K562 (cell line): ENCODE measurements around the gene TMEM107. TPM values are rescaled to one million over a fixed set of nuclear protein-coding genes. Genes with fewer than 3 reads are reported as not detected.

Experiments
- ARHGAP35 ChIP-seq: fragments of 450-650 bp; IDR thresholded peaks from 2 replicates; pipeline ENCODE4 v1.6.1; 2018; ENCODE audit not compliant: partially characterized antibody
- BCLAF1 ChIP-seq, 2 experiments: fragments of 450-650 bp in 1 of 2; IDR thresholded peaks; 2 replicates each; pipeline ENCODE4 v1.6.1; 2011 to 2017; ENCODE audit warnings: low read depth in 2 of 2, antibody characterized with exemption in 1 of 2, borderline replicate concordance in 1 of 2, low read length in 1 of 2, mild to moderate bottlenecking in 1 of 2, mixed read lengths in 1 of 2; ENCODE audit not compliant: control insufficient read depth in 1 of 2
- EZH2 ChIP-seq: IDR thresholded peaks from 2 replicates; pipeline ENCODE4 v1.6.1; 2012; ENCODE audit warnings: low read depth, mild to moderate bottlenecking, inconsistent platforms, low read length, borderline replicate concordance
- GABPA ChIP-seq: fragments of 200-800 bp; sonication (Bioruptor generic); conservative IDR thresholded peaks from 2 replicates; pipeline ENCODE4 v1.6.1; 2016; ENCODE audit warnings: low read depth, missing genetic modification characterization, missing compliant biosample characterization
- KDM2B ChIP-seq: fragments of 250-450 bp; sonication (Bioruptor Pico); IDR thresholded peaks from 2 replicates; pipeline ENCODE4 v1.8.0; 2021; ENCODE audit warnings: mild to moderate bottlenecking, moderate library complexity
- MCM5 ChIP-seq: fragments of 450-650 bp; IDR thresholded peaks from 2 replicates; pipeline ENCODE4 v1.6.1; 2016; ENCODE audit warnings: low read depth
- RBFOX2 ChIP-seq: fragments of 200-400 bp; formaldehyde crosslinking; IDR thresholded peaks from 2 replicates; pipeline ENCODE4 v1.6.1; 2017; ENCODE audit warnings: low read depth, mild to moderate bottlenecking, low read length, moderate library complexity
- RBM15 ChIP-seq: fragments of 200-400 bp; formaldehyde crosslinking; IDR thresholded peaks from 2 replicates; pipeline ENCODE4 v1.6.1; 2018; ENCODE audit warnings: mild to moderate bottlenecking, low read length, moderate library complexity; ENCODE audit not compliant: insufficient read depth
- SIX5 ChIP-seq, 2 experiments: IDR thresholded peaks; 2 replicates each; pipeline ENCODE4 v1.6.1; 2011; ENCODE audit warnings: low read length in 2 of 2, borderline replicate concordance in 1 of 2, low read depth in 1 of 2, mild to moderate bottlenecking in 1 of 2, moderate library complexity in 1 of 2; ENCODE audit not compliant: insufficient read depth in 1 of 2
- TEAD1 ChIP-seq, 2 experiments: fragments of 450-650 bp in 1 of 2; sonication (generic) in 1 of 2; formaldehyde crosslinking; IDR thresholded peaks; 2 replicates each; pipeline versions ENCODE4 v1.4.0 to v1.8.0; 2020 to 2022; ENCODE audit warnings: mild to moderate bottlenecking in 2 of 2, missing genetic modification reagents in 1 of 2
- TRIM28 ChIP-seq: fragments of 450-650 bp; IDR thresholded peaks from 2 replicates; pipeline ENCODE4 v1.6.1; 2017
- TSC22D4 ChIP-seq: fragments of 450-650 bp; IDR thresholded peaks from 2 replicates; pipeline ENCODE4 v1.6.1; 2016; ENCODE audit warnings: missing genetic modification characterization, missing biosample characterization, control low read depth
- ZBTB8A ChIP-seq: fragments of 450-650 bp; IDR thresholded peaks from 2 replicates; pipeline ENCODE4 v1.6.1; 2018; ENCODE audit warnings: mild to moderate bottlenecking, moderate library complexity; ENCODE audit not compliant: partially characterized antibody
- ZNF184 ChIP-seq: sonication (generic); formaldehyde crosslinking; IDR thresholded peaks from 2 replicates; pipeline ENCODE4 v1.5.0; 2020; ENCODE audit warnings: missing genetic modification reagents
- ZNF584 ChIP-seq: fragments of 200-800 bp; sonication (Bioruptor generic); IDR thresholded peaks from 2 replicates; pipeline ENCODE4 v1.6.1; 2016; ENCODE audit warnings: low read depth, mild to moderate bottlenecking, missing genetic modification characterization, missing compliant biosample characterization
- polyA plus RNA-seq, 8 experiments: library from polyadenylated mRNA; depleted of rRNA in 4 of 8; stranded (reverse) in 5 of 8; unstranded in 3 of 8; fragments of >200 nt; fragmentation: Nextera tagmentation in 2 of 8; fragmentation: Illumina TruSeq in 1 of 8; extraction: Ambion mirVana in 2 of 8; extraction: Trizol in 1 of 8; gene quantifications; 2 replicates each; pipeline versions ENCODE4 v1.2.1 to v1.2.3, GENCODE V29; 2011 to 2014; ENCODE audit warnings: inconsistent platforms in 1 of 8, missing spikeins in 1 of 8
- total RNA-seq, 7 experiments: library from RNA; depleted of rRNA in 6 of 7; stranded (reverse); fragments of >200 nt in 6 of 7; fragmentation: Illumina TruSeq in 2 of 7; extraction: Trizol in 2 of 7; gene quantifications; 2 replicates each; pipeline versions ENCODE4 v1.2.1 to v1.2.3, GENCODE V29; 2011 to 2021; ENCODE audit warnings: low replicate concordance in 1 of 7
- TF ChIP-seq, protein P1 (sequence below): fragments of 250-450 bp; sonication (Bioruptor Pico); IDR thresholded peaks from 2 replicates; pipeline ENCODE4 v1.4.0; 2020; ENCODE audit warnings: mild to moderate bottlenecking, moderate library complexity
- TF ChIP-seq, protein P2 (sequence below): fragments of 450-650 bp; IDR thresholded peaks from 2 replicates; pipeline ENCODE4 v1.7.0; 2016; ENCODE audit warnings: borderline replicate concordance
- TF ChIP-seq, protein P3 (sequence below): fragments of 450-650 bp; formaldehyde crosslinking; IDR thresholded peaks from 2 replicates; pipeline ENCODE4 v1.4.0; 2022; ENCODE audit warnings: mild to moderate bottlenecking, moderate library complexity

TMEM107 gene
- total and polyA plus RNA-seq, 9 of the 15 experiments (the other 6 are each of a cell fraction or from before 2014, with no cell fraction given): 7.1 to 26.2 (median 16.9) TPM

DNA sequence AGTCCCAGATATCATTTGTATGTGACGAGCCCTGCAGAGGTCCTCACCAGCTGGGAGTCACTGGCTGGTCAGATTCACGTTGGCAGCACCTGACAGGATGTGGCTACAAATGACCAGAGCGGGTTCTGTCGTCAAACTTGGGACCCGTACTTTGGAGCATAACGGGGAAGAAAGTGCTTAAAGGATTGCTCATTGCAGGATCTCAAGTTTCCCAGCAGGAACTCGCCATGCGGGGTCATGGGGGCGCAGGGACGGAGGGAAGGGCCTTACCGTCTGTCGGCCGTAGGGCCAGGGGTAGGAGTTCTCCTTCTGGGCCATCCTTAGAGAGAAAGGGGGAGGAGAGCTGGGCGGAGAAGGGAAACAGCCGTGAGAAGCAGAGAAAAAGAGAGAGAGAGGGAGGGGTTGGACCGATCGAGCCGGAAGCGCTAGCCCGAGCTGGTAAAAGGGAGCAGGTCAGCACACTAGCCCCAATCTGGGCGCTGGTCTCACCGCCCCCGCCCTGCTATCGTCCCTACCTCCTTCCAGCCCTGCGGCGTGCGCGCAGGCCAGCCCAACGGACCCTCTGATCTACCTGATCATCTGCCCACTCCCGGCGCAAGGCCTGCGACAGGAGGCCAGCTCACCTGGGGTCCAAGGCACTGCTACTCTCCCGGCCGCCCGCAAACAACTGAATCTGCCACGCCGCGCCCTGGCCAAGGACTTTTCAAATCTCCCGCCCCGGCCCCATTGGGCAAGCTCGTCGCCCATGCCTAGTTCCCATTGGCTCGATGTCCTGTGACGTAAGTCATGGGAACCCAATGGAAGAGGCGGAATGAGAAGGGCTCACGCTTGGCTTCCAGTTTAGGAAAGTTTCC, 34.0 kb upstream of the TMEM107 start, which contains the start of gene AURKB (continued):
- TF ChIP-seq KDM2B (CRISPR knock-in tag) (no peak), SIX5 (IDR thresholded peaks at IDR 0.05; ENCODE audit: borderline replicate concordance in 1 of 2, insufficient read depth in 1 of 2, low read depth in 1 of 2, low read length in 2 of 2) (no peak), ZNF184 (CRISPR knock-in tag) (no peak), RBM15 (no peak), TEAD1 (CRISPR knock-in tag; IDR thresholded peaks at IDR 0.05) (no peak), EZH2 (no peak), GABPA (tag) (no peak), TSC22D4 (tag) (no peak), TRIM28 (no peak), MCM5 (no peak), ARHGAP35 (no peak), BCLAF1 (IDR thresholded peaks at IDR 0.05; ENCODE audit: borderline replicate concordance in 1 of 2, control insufficient read depth in 1 of 2, low read depth in 2 of 2, low read length in 1 of 2) (no peak), ZNF584 (CRISPR knock-in tag) (no peak), ZBTB8A (no peak), RBFOX2 (peak; percentile 99)
- TF ChIP-seq, protein P1, sequence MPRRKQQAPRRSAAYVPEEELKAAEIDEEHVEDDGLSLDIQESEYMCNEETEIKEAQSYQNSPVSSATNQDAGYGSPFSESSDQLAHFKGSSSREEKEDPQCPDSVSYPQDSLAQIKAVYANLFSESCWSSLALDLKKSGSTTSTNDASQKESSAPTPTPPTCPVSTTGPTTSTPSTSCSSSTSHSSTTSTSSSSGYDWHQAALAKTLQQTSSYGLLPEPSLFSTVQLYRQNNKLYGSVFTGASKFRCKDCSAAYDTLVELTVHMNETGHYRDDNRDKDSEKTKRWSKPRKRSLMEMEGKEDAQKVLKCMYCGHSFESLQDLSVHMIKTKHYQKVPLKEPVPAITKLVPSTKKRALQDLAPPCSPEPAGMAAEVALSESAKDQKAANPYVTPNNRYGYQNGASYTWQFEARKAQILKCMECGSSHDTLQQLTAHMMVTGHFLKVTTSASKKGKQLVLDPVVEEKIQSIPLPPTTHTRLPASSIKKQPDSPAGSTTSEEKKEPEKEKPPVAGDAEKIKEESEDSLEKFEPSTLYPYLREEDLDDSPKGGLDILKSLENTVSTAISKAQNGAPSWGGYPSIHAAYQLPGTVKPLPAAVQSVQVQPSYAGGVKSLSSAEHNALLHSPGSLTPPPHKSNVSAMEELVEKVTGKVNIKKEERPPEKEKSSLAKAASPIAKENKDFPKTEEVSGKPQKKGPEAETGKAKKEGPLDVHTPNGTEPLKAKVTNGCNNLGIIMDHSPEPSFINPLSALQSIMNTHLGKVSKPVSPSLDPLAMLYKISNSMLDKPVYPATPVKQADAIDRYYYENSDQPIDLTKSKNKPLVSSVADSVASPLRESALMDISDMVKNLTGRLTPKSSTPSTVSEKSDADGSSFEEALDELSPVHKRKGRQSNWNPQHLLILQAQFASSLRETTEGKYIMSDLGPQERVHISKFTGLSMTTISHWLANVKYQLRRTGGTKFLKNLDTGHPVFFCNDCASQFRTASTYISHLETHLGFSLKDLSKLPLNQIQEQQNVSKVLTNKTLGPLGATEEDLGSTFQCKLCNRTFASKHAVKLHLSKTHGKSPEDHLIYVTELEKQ: no peak
- TF ChIP-seq, protein P2, sequence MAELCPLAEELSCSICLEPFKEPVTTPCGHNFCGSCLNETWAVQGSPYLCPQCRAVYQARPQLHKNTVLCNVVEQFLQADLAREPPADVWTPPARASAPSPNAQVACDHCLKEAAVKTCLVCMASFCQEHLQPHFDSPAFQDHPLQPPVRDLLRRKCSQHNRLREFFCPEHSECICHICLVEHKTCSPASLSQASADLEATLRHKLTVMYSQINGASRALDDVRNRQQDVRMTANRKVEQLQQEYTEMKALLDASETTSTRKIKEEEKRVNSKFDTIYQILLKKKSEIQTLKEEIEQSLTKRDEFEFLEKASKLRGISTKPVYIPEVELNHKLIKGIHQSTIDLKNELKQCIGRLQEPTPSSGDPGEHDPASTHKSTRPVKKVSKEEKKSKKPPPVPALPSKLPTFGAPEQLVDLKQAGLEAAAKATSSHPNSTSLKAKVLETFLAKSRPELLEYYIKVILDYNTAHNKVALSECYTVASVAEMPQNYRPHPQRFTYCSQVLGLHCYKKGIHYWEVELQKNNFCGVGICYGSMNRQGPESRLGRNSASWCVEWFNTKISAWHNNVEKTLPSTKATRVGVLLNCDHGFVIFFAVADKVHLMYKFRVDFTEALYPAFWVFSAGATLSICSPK: no peak
- TF ChIP-seq, protein P3, sequence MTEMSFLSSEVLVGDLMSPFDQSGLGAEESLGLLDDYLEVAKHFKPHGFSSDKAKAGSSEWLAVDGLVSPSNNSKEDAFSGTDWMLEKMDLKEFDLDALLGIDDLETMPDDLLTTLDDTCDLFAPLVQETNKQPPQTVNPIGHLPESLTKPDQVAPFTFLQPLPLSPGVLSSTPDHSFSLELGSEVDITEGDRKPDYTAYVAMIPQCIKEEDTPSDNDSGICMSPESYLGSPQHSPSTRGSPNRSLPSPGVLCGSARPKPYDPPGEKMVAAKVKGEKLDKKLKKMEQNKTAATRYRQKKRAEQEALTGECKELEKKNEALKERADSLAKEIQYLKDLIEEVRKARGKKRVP (CRISPR knock-in tag): no peak
